Stimulated activated naive CD4-positive, alpha-beta T cell (primary cell): ENCODE measurements around the gene URM1.

Experiments used
- DNase-seq, 6 experiments: peaks; one replicate each; lab custom pipeline; 2025; lab: John Stamatoyannopoulos, UW

URM1 gene

DNA sequence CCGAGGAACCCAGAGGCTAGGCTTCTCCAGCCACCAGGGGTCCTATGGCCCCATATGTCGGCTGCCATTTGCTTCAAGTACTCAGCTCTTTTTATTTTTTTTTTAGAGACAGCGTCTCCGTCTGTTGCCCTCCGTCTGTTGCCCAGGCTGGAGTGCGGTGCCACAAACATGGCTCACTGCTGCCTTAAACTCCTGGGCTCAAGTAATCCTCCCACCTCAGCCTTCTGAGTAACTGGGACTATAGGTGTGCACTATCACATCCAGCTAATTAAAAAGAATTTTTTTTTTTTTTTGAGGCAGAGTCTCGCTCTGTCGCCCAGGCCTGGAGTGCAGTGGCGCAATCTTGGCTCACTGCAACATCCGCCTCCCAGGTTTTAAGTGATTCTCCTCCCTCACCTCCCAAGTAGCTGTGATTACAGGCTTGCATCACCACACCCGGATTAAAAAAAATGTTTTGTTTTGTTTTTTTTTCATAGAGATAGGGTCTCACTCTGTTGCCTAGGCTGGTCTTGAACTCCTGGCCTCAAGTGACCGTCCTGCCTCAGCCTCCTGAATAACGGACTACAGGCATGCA lies 58.4 kb downstream of the URM1 start:
- no peak for DNase-seq

GRCh38 chr9:128431207-128431606 lies 60.0 kb downstream of the URM1 start:
- DNase-seq = no peak

- DNase-seq = no peak
Measured at GRCh38 chr9:128434340-128434739, 63.2 kb downstream of the URM1 start.

DNA sequence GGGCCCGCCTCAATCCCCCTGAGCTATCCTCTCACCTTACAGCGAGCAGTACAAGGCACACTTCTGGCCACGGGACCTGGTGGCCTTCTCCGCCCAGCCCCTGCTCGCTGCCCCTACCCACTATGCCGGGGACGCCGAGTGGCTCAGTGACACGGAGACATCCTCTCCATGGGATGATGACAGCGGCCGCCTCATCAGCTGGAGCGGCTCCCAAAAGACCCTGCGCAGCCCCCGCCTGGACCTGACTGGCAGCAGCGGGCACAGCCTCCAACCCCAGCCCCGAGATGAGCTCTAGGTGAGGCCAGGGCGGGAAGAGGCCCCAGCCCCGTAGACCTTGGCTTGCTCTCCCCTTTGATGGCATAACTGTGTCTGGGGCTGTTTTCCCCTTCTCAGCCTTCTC lies 64.4 kb downstream of the URM1 start:
- no peak for DNase-seq

DNA sequence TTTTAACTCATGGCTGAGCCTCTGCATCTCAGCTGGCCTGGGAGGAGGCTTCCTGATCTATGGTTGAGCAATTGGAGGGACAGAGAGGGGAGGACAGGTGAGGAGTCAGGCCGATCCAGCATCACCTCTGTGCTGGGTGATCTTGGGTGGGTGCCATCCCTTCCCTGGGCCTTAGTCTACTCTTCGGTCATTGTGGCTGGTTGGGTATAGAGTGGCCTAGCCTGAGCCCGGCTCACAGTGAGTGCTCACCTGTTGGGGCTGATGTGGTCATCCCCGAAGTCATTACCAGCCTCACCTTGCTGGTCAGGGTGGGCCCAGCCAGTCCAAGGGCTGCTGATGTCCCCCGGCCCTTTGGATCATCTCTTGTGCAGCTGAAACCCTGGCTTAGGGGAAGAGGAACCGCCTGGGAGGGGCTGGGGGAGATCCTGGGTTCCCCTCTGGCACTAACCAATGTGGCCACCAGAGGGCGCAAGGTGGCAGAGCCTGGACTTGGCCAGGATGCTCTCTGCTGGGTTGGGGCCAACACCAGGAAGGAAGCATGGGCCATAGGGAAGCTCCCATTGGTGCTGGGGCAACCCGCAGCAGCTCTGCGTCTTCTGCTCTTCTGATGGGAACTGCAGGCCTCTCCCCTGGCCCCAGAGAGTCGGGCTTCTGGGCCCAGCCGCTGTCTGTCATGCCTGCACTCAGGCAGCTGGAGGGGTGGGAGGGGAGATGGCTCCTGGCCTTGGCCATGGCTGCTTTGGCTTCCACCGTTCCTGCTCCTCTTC lies 67.4 kb downstream of the URM1 start:
- peak; percentile 25 to 78 (median 74) for DNase-seq

DNA sequence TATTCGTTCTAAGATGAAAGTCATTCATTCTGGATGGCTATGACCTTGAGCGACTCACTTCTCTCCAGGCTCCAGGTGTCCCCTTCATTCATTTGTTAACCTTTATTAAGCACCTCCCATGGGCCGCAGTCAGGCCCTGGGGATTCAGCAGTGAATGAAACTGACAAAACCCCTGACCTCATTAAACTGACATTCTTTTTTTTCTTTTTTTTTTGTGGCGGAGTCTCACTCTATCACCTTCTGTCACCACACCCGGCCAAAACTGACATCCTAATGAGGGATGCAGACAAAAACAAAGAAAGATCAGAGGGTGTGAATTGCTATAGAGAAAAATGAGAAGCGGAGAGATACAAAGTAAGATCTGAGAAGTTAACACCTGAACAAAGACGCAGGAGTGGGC lies 68.1 kb downstream of the URM1 start:
- no peak for DNase-seq
